ENCODE data around the gene GPR180.

Gene GPR180

GRCh38 chr13:94601446-94602431, at the start of gene GPR180:
Gene GPR180 (plus strand): TSS chr13:94601857. CDS start chr13:94601928, 71 bp downstream.
- peaks cover 3% of the 10 kb centered on the region for H3K36me3 Mint-ChIP-seq
- H3K27me3 Mint-ChIP-seq: no peaks in the 10 kb centered on the region
- H3K4me3 Mint-ChIP-seq: peak within 1 kb of the TSS; percentile 89
- peaks cover 33% of the 10 kb centered on the region for H3K4me1 Mint-ChIP-seq (ENCODE audit: low read depth)
- peak within 1 kb of the TSS; percentile 76 for H3K27ac Mint-ChIP-seq
- H3K9me3 Mint-ChIP-seq (ENCODE audit: low read depth): no peaks in the 10 kb centered on the region

- Mint-ChIP-seq H3K27me3 (peaks cover 1% of the 10 kb centered on the region), H3K4me3 (no peak overlapping the region), H3K36me3 (no peaks in the 10 kb centered on the region), H3K9me3 (ENCODE audit: low read depth) (no peaks in the 10 kb centered on the region), H3K4me1 (ENCODE audit: low read depth) (peaks cover 18% of the 10 kb centered on the region), H3K27ac (no peak overlapping the region)
Measured at GRCh38 chr13:94552095-94552494, 49.6 kb upstream of the GPR180 start.

GRCh38 chr13:94553766-94554165, 47.9 kb upstream of the GPR180 start:
- Mint-ChIP-seq H3K4me1 (ENCODE audit: low read depth) (peaks cover 16% of the 10 kb centered on the region), H3K27ac (no peak overlapping the region), H3K27me3 (peaks cover 1% of the 10 kb centered on the region), H3K9me3 (ENCODE audit: low read depth) (no peaks in the 10 kb centered on the region), H3K36me3 (no peaks in the 10 kb centered on the region), H3K4me3 (no peak overlapping the region)

GRCh38 chr13:94556041-94556440, 45.6 kb upstream of the GPR180 start:
- Mint-ChIP-seq H3K27ac (no peak overlapping the region), H3K4me1 (ENCODE audit: low read depth) (peaks cover 24% of the 10 kb centered on the region), H3K9me3 (ENCODE audit: low read depth) (no peaks in the 10 kb centered on the region), H3K4me3 (no peak overlapping the region), H3K27me3 (no peaks in the 10 kb centered on the region), H3K36me3 (no peaks in the 10 kb centered on the region)

GRCh38 chr13:94556621-94557020, 45.0 kb upstream of the GPR180 start:
- no peaks in the 10 kb centered on the region for H3K9me3 Mint-ChIP-seq (ENCODE audit: low read depth)
- no peaks in the 10 kb centered on the region for H3K36me3 Mint-ChIP-seq
- no peak overlapping the region for H3K27ac Mint-ChIP-seq
- H3K4me3 Mint-ChIP-seq: no peak overlapping the region
- peaks cover 24% of the 10 kb centered on the region for H3K4me1 Mint-ChIP-seq (ENCODE audit: low read depth)
- H3K27me3 Mint-ChIP-seq: no peaks in the 10 kb centered on the region

- no peak overlapping the region for H3K4me3 Mint-ChIP-seq
- peaks cover 24% of the 10 kb centered on the region for H3K4me1 Mint-ChIP-seq (ENCODE audit: low read depth)
- H3K27me3 Mint-ChIP-seq: no peaks in the 10 kb centered on the region
- no peak overlapping the region for H3K27ac Mint-ChIP-seq
- H3K9me3 Mint-ChIP-seq (ENCODE audit: low read depth): no peaks in the 10 kb centered on the region
- peaks cover 3% of the 10 kb centered on the region for H3K36me3 Mint-ChIP-seq
Measured at GRCh38 chr13:94557684-94558235, 43.9 kb upstream of the GPR180 start.

GRCh38 chr13:94558716-94559115, 42.9 kb upstream of the GPR180 start:
- H3K27ac Mint-ChIP-seq: peak overlapping the region; percentile 68

GRCh38 chr13:94559222-94559795, 42.3 kb upstream of the GPR180 start:
- Mint-ChIP-seq H3K36me3 (peaks cover 6% of the 10 kb centered on the region), H3K27me3 (no peaks in the 10 kb centered on the region), H3K4me1 (ENCODE audit: low read depth) (peaks cover 24% of the 10 kb centered on the region), H3K27ac (peak overlapping the region; percentile 68), H3K9me3 (ENCODE audit: low read depth) (no peaks in the 10 kb centered on the region), H3K4me3 (peak overlapping the region; percentile 44)

More at GRCh38 chr13:94558716-94559115, 42.9 kb upstream of the GPR180 start:
- Mint-ChIP-seq H3K36me3 (peaks cover 6% of the 10 kb centered on the region), H3K9me3 (ENCODE audit: low read depth) (no peaks in the 10 kb centered on the region), H3K27me3 (no peaks in the 10 kb centered on the region), H3K4me1 (ENCODE audit: low read depth) (peaks cover 24% of the 10 kb centered on the region), H3K4me3 (peak overlapping the region; percentile 40)

- Mint-ChIP-seq H3K4me1 (ENCODE audit: low read depth) (peaks cover 24% of the 10 kb centered on the region), H3K27ac (no peak overlapping the region), H3K36me3 (peaks cover 6% of the 10 kb centered on the region)
Measured at GRCh38 chr13:94560116-94560515, 41.5 kb upstream of the GPR180 start.

GRCh38 chr13:94561126-94561525, 40.5 kb upstream of the GPR180 start:
- H3K4me3 Mint-ChIP-seq: no peak overlapping the region
- H3K4me1 Mint-ChIP-seq (ENCODE audit: low read depth): peaks cover 24% of the 10 kb centered on the region
- no peaks in the 10 kb centered on the region for H3K27me3 Mint-ChIP-seq
- peak overlapping the region; percentile 50 for H3K27ac Mint-ChIP-seq
- peaks cover 6% of the 10 kb centered on the region for H3K36me3 Mint-ChIP-seq
- no peaks in the 10 kb centered on the region for H3K9me3 Mint-ChIP-seq (ENCODE audit: low read depth)

More at GRCh38 chr13:94560116-94560515, 41.5 kb upstream of the GPR180 start:
- H3K4me3 Mint-ChIP-seq: no peak overlapping the region
- H3K27me3 Mint-ChIP-seq: no peaks in the 10 kb centered on the region
- no peaks in the 10 kb centered on the region for H3K9me3 Mint-ChIP-seq (ENCODE audit: low read depth)

GRCh38 chr13:94567581-94567980, 34.1 kb upstream of the GPR180 start:
- no peak overlapping the region for H3K4me3 Mint-ChIP-seq

GRCh38 chr13:94568443-94568842, 33.2 kb upstream of the GPR180 start:
- peaks cover 25% of the 10 kb centered on the region for H3K36me3 Mint-ChIP-seq
- no peak overlapping the region for H3K27ac Mint-ChIP-seq
- no peaks in the 10 kb centered on the region for H3K27me3 Mint-ChIP-seq

More at GRCh38 chr13:94567581-94567980, 34.1 kb upstream of the GPR180 start:
- Mint-ChIP-seq H3K27me3 (no peaks in the 10 kb centered on the region), H3K9me3 (ENCODE audit: low read depth) (no peaks in the 10 kb centered on the region), H3K4me1 (ENCODE audit: low read depth) (no peaks in the 10 kb centered on the region), H3K36me3 (peaks cover 22% of the 10 kb centered on the region), H3K27ac (no peak overlapping the region)

GRCh38 chr13:94569615-94570014, 32.0 kb upstream of the GPR180 start:
- Mint-ChIP-seq H3K4me1 (ENCODE audit: low read depth) (no peaks in the 10 kb centered on the region), H3K27me3 (no peaks in the 10 kb centered on the region), H3K36me3 (peaks cover 29% of the 10 kb centered on the region), H3K27ac (no peak overlapping the region), H3K4me3 (no peak overlapping the region), H3K9me3 (ENCODE audit: low read depth) (no peaks in the 10 kb centered on the region)

More at GRCh38 chr13:94568443-94568842, 33.2 kb upstream of the GPR180 start:
- Mint-ChIP-seq H3K9me3 (ENCODE audit: low read depth) (no peaks in the 10 kb centered on the region), H3K4me3 (no peak overlapping the region), H3K4me1 (ENCODE audit: low read depth) (no peaks in the 10 kb centered on the region)

GRCh38 chr13:94579063-94579462, 22.6 kb upstream of the GPR180 start:
- H3K4me3 Mint-ChIP-seq: no peak overlapping the region
- H3K27ac Mint-ChIP-seq: no peak overlapping the region
- peaks cover 5% of the 10 kb centered on the region for H3K4me1 Mint-ChIP-seq (ENCODE audit: low read depth)
- no peaks in the 10 kb centered on the region for H3K9me3 Mint-ChIP-seq (ENCODE audit: low read depth)
- H3K27me3 Mint-ChIP-seq: no peaks in the 10 kb centered on the region
- H3K36me3 Mint-ChIP-seq: peaks cover 19% of the 10 kb centered on the region

- no peaks in the 10 kb centered on the region for H3K27me3 Mint-ChIP-seq
Measured at GRCh38 chr13:94583926-94584325, 17.7 kb upstream of the GPR180 start.

More at GRCh38 chr13:94583926-94584325, 17.7 kb upstream of the GPR180 start:
- Mint-ChIP-seq H3K4me1 (ENCODE audit: low read depth) (peaks cover 18% of the 10 kb centered on the region), H3K4me3 (no peak overlapping the region), H3K36me3 (peaks cover 24% of the 10 kb centered on the region), H3K9me3 (ENCODE audit: low read depth) (no peaks in the 10 kb centered on the region), H3K27ac (no peak overlapping the region)
